Activated CD4-positive, alpha-beta memory T cell treated with anti-CD3 and anti-CD28 coated beads for 36 hours (primary cell): ENCODE results near the gene EN2. TPM values are rescaled to one million over a fixed set of nuclear protein-coding genes. Genes with fewer than 3 reads are reported as not detected.

Experiments used
- CTCF ChIA-PET: fragments of 350-600 bp; sonication (Branson Sonifier 250); formaldehyde crosslinking; loops from one replicate; lab custom pipeline; 2021; ENCODE audit warnings: antibody characterized with exemption, inconsistent platforms; lab: Charles Lee
- POLR2A ChIA-PET: fragments of 350-600 bp; sonication (Branson Sonifier 250); formaldehyde crosslinking; loops from one replicate; lab custom pipeline; 2021; ENCODE audit warnings: antibody characterized with exemption; lab: Charles Lee
- DNase-seq: peaks from one replicate; pipeline ENCODE4 v3.0.0-alpha.2; 2020
- H3K27ac Mint-ChIP-seq: one replicate; pipeline ENCODE4 v1.8.0; 2021; ENCODE audit warnings: mixed read lengths
- H3K27me3 Mint-ChIP-seq: one replicate; pipeline ENCODE4 v1.8.0; 2021; ENCODE audit warnings: mixed read lengths
- H3K36me3 Mint-ChIP-seq: one replicate; pipeline ENCODE4 v1.8.0; 2021; ENCODE audit warnings: mixed read lengths
- H3K4me1 Mint-ChIP-seq: one replicate; pipeline ENCODE4 v1.8.0; 2021; ENCODE audit warnings: low read depth, mixed read lengths
- H3K4me3 Mint-ChIP-seq: one replicate; pipeline ENCODE4 v1.8.0; 2021; ENCODE audit warnings: mild to moderate bottlenecking, mixed read lengths
- H3K9me3 Mint-ChIP-seq: one replicate; pipeline ENCODE4 v1.8.0; 2021; ENCODE audit warnings: mixed read lengths
- intact Hi-C: fragments of 100-400 bp; cut with micrococcal nuclease; formaldehyde crosslinking; loops from one replicate; pipeline ENCODE4 v1.15.1; 2023
- total RNA-seq, 2 experiments: library from RNA; stranded (reverse); gene quantifications; one replicate each; pipeline ENCODE4 v1.2.3, GENCODE V29; 2021

Gene EN2
- total RNA-seq, 2 experiments from 2014 or later, result not detected

- ChIA-PET POLR2A (no interaction called here), CTCF (interaction anchor here (0.6 kb wide), 1 partner anchor 18 kb away, joined by 4 read pairs; no protein-coding TSS in a partner anchor)
- Mint-ChIP-seq H3K4me3 (no peak overlapping the region), H3K27me3 (peaks cover 27% of the 10 kb centered on the region), H3K9me3 (no peaks in the 10 kb centered on the region), H3K27ac (no peak overlapping the region), H3K4me1 (peaks cover under 1% of the 10 kb centered on the region), H3K36me3 (no peaks in the 10 kb centered on the region)
- no peak for DNase-seq
- intact Hi-C loops, result no loop called here
Observed at GRCh38 chr7:155496267-155497005, 38.5 kb downstream of the EN2 start.

GRCh38 chr7:155497149-155497901, 39.4 kb downstream of the EN2 start:
- no peak overlapping the region for H3K27ac Mint-ChIP-seq
- no peaks in the 10 kb centered on the region for H3K36me3 Mint-ChIP-seq
- no peak overlapping the region for H3K4me3 Mint-ChIP-seq
- H3K27me3 Mint-ChIP-seq, result peaks cover 23% of the 10 kb centered on the region
- POLR2A ChIA-PET, result no interaction called here
- CTCF ChIA-PET, result no interaction called here
- intact Hi-C loops, result no loop called here
- DNase-seq, result no peak
- no peaks in the 10 kb centered on the region for H3K9me3 Mint-ChIP-seq
- no peaks in the 10 kb centered on the region for H3K4me1 Mint-ChIP-seq

DNA sequence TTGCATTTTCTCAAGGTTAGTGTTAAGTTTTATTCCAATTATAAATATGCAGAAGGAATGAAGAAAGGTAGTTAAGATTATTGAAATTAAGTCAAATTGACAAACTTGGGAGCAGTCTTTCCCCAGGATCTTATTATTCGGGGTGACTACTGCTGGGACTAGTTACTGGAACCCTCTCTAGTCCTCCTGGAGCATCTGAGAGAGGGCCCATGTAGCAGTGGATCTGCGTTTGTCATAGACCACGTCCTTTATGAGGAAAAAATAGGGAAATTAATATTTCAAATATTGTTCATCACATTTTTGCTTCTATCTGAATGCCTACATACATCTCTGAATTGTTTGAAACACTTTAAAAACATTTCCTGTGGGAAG, 47.5 kb downstream of the EN2 start:
- no peak overlapping the region for H3K27ac Mint-ChIP-seq
- peaks cover 5% of the 10 kb centered on the region for H3K36me3 Mint-ChIP-seq
- H3K27me3 Mint-ChIP-seq, result peaks cover 72% of the 10 kb centered on the region
- H3K9me3 Mint-ChIP-seq, result no peaks in the 10 kb centered on the region
- H3K4me1 Mint-ChIP-seq, result peaks cover 15% of the 10 kb centered on the region
- no peak overlapping the region for H3K4me3 Mint-ChIP-seq
- POLR2A ChIA-PET, result no interaction called here
- intact Hi-C loops, result no loop called here
- no peak for DNase-seq
- CTCF ChIA-PET, result interaction anchor here (1.2 kb wide), 1 partner anchor 591 kb away, joined by 3 read pairs; no protein-coding TSS in a partner anchor

GRCh38 chr7:155506854-155507337, 49.0 kb downstream of the EN2 start:
- Mint-ChIP-seq H3K4me1 (peaks cover 15% of the 10 kb centered on the region), H3K9me3 (no peaks in the 10 kb centered on the region), H3K27me3 (peaks cover 76% of the 10 kb centered on the region), H3K4me3 (no peak overlapping the region), H3K27ac (no peak overlapping the region), H3K36me3 (peaks cover 5% of the 10 kb centered on the region)
- intact Hi-C loops, result no loop called here
- ChIA-PET POLR2A (no interaction called here), CTCF (interaction anchor here (0.7 kb wide), 1 partner anchor 579 kb away, joined by 3 read pairs; no protein-coding TSS in a partner anchor)
- DNase-seq, result peak; percentile 27

DNA sequence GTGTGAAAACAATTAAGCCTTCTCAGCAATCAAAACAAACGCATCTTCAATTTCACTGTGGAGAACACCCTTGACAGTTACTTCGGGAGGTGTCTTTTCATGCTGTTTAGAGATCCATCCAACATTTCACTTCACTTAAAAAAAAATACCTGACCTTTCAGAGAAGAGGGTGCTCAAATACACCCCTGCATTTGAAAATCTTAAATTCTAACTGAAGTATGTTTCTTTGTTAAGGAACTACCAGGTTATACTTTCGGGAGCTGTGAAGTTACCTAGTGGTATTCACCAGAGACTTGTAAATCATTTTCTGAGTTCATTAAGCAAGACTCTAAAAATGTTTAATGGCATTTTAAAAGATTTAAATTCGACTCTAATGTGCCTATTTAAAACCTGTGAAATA, 49.6 kb downstream of the EN2 start:
- H3K4me1 Mint-ChIP-seq, result peaks cover 15% of the 10 kb centered on the region
- ChIA-PET CTCF (interaction anchor here (0.7 kb wide), 1 partner anchor 580 kb away, joined by 3 read pairs; no protein-coding TSS in a partner anchor), POLR2A (no interaction called here)
- peaks cover 5% of the 10 kb centered on the region for H3K36me3 Mint-ChIP-seq
- no peak for DNase-seq
- H3K27me3 Mint-ChIP-seq, result peaks cover 76% of the 10 kb centered on the region
- intact Hi-C loops, result no loop called here
- H3K27ac Mint-ChIP-seq, result no peak overlapping the region
- H3K9me3 Mint-ChIP-seq, result no peaks in the 10 kb centered on the region
- H3K4me3 Mint-ChIP-seq, result no peak overlapping the region

GRCh38 chr7:155508376-155509358, 50.7 kb downstream of the EN2 start:
- intact Hi-C loops, result loop anchor here (2.0 kb wide), 1 partner anchor 42 kb away; no protein-coding TSS in a partner anchor
- peaks cover 67% of the 10 kb centered on the region for H3K27me3 Mint-ChIP-seq
- DNase-seq, result no peak
- no peak overlapping the region for H3K27ac Mint-ChIP-seq
- ChIA-PET POLR2A (no interaction called here), CTCF (no interaction called here)
- no peaks in the 10 kb centered on the region for H3K9me3 Mint-ChIP-seq
- peaks cover 5% of the 10 kb centered on the region for H3K36me3 Mint-ChIP-seq
- no peak overlapping the region for H3K4me3 Mint-ChIP-seq
- H3K4me1 Mint-ChIP-seq, result peaks cover 15% of the 10 kb centered on the region

- Mint-ChIP-seq H3K36me3 (peaks cover 5% of the 10 kb centered on the region), H3K9me3 (no peaks in the 10 kb centered on the region), H3K4me3 (no peak overlapping the region), H3K4me1 (peaks cover 15% of the 10 kb centered on the region), H3K27ac (no peak overlapping the region), H3K27me3 (peaks cover 67% of the 10 kb centered on the region)
- DNase-seq, result no peak
- intact Hi-C loops, result loop anchor here (2.0 kb wide), 1 partner anchor 43 kb away; no protein-coding TSS in a partner anchor
- CTCF ChIA-PET, result no interaction called here
- POLR2A ChIA-PET, result no interaction called here
Observed at GRCh38 chr7:155509359-155509724, 51.4 kb downstream of the EN2 start.

DNA sequence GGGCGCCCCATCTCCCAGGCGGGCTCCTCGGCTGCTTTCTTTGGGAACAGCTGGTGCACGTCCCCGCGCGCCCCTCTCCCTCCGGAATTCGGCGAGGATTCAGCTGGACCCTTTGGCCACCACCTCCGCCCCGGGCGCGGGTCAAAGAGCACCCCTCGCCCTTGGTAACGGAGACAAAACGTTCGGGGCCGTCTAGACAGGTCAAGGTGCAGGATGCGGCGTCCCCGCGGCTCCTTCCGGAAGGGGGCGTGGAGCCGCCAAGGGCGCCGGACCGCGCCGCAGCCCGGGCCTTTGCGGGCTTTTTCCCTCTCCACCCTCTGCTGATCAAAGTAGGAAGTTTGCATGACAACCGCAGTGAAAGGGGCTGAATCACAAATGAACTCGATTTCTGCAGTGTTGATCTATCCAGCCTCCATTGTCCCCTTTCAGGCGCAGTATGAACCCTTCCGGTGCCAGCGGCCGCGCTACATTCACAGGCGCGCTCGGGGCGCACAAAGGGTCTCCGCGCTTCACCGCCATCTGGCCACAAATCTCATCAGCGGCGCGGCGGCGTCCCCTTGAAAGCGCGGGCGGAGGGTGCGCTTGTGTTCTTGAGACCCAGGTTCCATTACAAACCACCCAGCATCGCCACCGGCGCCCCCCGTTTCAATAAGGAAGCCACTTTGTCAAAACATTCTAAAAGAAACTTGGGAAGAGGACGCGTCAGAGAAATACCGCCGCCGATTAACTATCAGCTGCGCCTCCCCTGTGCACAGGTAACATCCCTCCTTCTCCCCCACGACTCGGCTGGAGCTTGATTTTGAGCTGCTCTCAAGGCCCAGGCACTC, 52.0 kb downstream of the EN2 start:
- H3K27ac Mint-ChIP-seq, result no peak overlapping the region
- H3K27me3 Mint-ChIP-seq, result peaks cover 65% of the 10 kb centered on the region
- H3K4me1 Mint-ChIP-seq, result peaks cover 15% of the 10 kb centered on the region
- intact Hi-C loops, result loop anchor here (2.0 kb wide), 2 partner anchors 43 to 135 kb away; no protein-coding TSS in a partner anchor
- no peaks in the 10 kb centered on the region for H3K9me3 Mint-ChIP-seq
- CTCF ChIA-PET, result interaction anchor here (0.8 kb wide), 1 partner anchor 130 kb away, joined by 3 read pairs; no protein-coding TSS in a partner anchor
- peaks cover 5% of the 10 kb centered on the region for H3K36me3 Mint-ChIP-seq
- POLR2A ChIA-PET, result no interaction called here
- no peak for DNase-seq
- peak overlapping the region; percentile 28 for H3K4me3 Mint-ChIP-seq

DNA sequence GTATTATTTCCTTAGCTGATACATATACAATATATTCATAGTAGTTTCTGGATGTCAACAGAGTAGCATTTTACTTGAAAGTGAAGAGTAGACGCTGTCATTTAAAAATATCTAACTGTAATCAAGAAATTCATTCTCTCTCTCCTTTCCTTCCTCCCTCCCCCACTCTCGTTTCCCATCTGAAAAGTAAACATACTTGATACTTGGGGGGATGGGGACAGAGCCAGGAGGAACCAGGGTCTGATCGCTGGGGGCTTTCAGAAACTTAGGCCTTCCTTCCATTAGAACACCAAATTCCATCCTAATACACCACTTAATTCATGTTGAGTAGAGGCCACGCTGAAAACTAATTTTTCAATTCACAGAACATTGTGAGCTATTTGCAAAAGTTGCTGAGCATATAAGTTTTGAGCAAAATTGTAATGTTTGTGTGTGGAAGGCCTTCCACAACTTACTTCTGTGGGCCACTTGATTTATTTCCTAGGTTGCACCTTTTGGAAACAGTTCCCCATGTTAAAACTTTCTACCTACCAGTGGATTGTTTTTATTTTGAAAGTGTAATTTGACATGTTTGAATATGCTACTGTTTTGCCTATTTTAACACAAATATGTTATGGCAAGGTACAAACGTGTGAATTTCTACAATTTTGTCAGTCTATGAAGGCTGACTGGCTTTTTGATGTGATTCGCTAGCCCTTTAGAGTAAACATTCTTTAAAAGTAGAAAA, 53.2 kb downstream of the EN2 start:
- CTCF ChIA-PET, result interaction anchor here (0.8 to 1.2 kb wide), 2 partner anchors 10 to 88 kb away, joined by 3 read pairs; no protein-coding TSS in a partner anchor

GRCh38 chr7:155511702-155511996, 53.7 kb downstream of the EN2 start:
- peaks cover 5% of the 10 kb centered on the region for H3K36me3 Mint-ChIP-seq
- CTCF ChIA-PET, result interaction anchor here (1.2 kb wide), 1 partner anchor 87 kb away, joined by 3 read pairs; no protein-coding TSS in a partner anchor
- H3K4me1 Mint-ChIP-seq, result peaks cover 15% of the 10 kb centered on the region
- peaks cover 60% of the 10 kb centered on the region for H3K27me3 Mint-ChIP-seq
- no peak for DNase-seq
- H3K4me3 Mint-ChIP-seq, result no peak overlapping the region
- H3K9me3 Mint-ChIP-seq, result no peaks in the 10 kb centered on the region
- no peak overlapping the region for H3K27ac Mint-ChIP-seq
- intact Hi-C loops, result loop anchor here (2.0 kb wide), 1 partner anchor 137 kb away; no protein-coding TSS in a partner anchor
- POLR2A ChIA-PET, result no interaction called here

More for the DNA sequence above, 53.2 kb downstream of the EN2 start:
- no peak overlapping the region for H3K4me3 Mint-ChIP-seq
- intact Hi-C loops, result loop anchor here (2.0 kb wide), 1 partner anchor 136 kb away; no protein-coding TSS in a partner anchor
- peaks cover 61% of the 10 kb centered on the region for H3K27me3 Mint-ChIP-seq
- H3K27ac Mint-ChIP-seq, result no peak overlapping the region
- peaks cover 15% of the 10 kb centered on the region for H3K4me1 Mint-ChIP-seq
- POLR2A ChIA-PET, result no interaction called here
- H3K36me3 Mint-ChIP-seq, result peaks cover 5% of the 10 kb centered on the region
- no peak for DNase-seq
- no peaks in the 10 kb centered on the region for H3K9me3 Mint-ChIP-seq
